Panc1 (cell line): ENCODE measurements around the gene PDLIM3. TPM values are rescaled to one million over a fixed set of nuclear protein-coding genes. Genes with fewer than 3 reads are reported as not detected.

ENCODE experiments used
- ATAC-seq: fragments of 200-7000 bp; cut with Tn5 transposase; 2 replicates; pipeline ENCODE4 v1.9.1; 2020; ENCODE audit warnings: mild to moderate bottlenecking, moderate library complexity
- BruUV-seq: library from RNA; stranded (reverse); fragments of 400-500 nt; replicated peaks from 2 replicates; lab custom pipeline; 2021; lab: Mats Ljungman, UMichigan
- CTCF ChIA-PET: fragments of 300-600 bp; sonication (Branson Sonifier 250); formaldehyde crosslinking; loops from one replicate; lab custom pipeline; 2022; ENCODE audit warnings: antibody characterized with exemption; lab: Charles Lee
- POLR2A ChIA-PET: fragments of 300-600 bp; sonication (Branson Sonifier 250); formaldehyde crosslinking; loops from one replicate; lab custom pipeline; 2022; ENCODE audit warnings: antibody characterized with exemption; lab: Charles Lee
- DNase-seq: peaks from one replicate; pipeline ENCODE4 v3.0.0-alpha.2; 2010; ENCODE audit warnings: low read depth, low spot score
- H3K27ac ChIP-seq: 2 replicates; pipeline ENCODE4 v1.5.1; 2011; ENCODE audit warnings: mild to moderate bottlenecking, low read length, inconsistent platforms
- H3K27me3 ChIP-seq: fragments of 200-500 bp; sonication (Bioruptor generic); 2 replicates; pipeline ENCODE4 v1.6.0; 2014; ENCODE audit warnings: low read length, inconsistent platforms; ENCODE audit not compliant: control insufficient read depth, insufficient read depth
- H3K36me3 ChIP-seq: fragments of 200-500 bp; sonication (Bioruptor generic); 2 replicates; pipeline ENCODE4 v1.5.1; 2014; ENCODE audit warnings: inconsistent platforms, mild to moderate bottlenecking, low read length, moderate library complexity; ENCODE audit not compliant: control insufficient read depth, insufficient read depth
- H3K4me1 ChIP-seq: 2 replicates; pipeline ENCODE4 v1.5.1; 2011; ENCODE audit warnings: inconsistent platforms, mild to moderate bottlenecking, low read length, moderate library complexity; ENCODE audit not compliant: control insufficient read depth, insufficient read depth
- H3K4me3 ChIP-seq, 2 experiments: 2 replicates each; pipeline ENCODE4 v1.5.1; 2011 to 2012; ENCODE audit warnings: low read depth in 2 of 2, low read length in 2 of 2, mild to moderate bottlenecking in 2 of 2, inconsistent platforms in 1 of 2, moderate library complexity in 1 of 2
- H3K9me3 ChIP-seq: fragments of 200-500 bp; sonication (Bioruptor generic); 2 replicates; pipeline ENCODE4 v1.5.1; 2014; ENCODE audit warnings: low read depth, mild to moderate bottlenecking, inconsistent platforms, low read length, moderate library complexity; ENCODE audit not compliant: control insufficient read depth, insufficient read depth
- CTCF ChIP-seq: fragments of 450-650 bp; IDR thresholded peaks from 2 replicates; pipeline ENCODE4 v1.5.1; 2017; ENCODE audit warnings: mild to moderate bottlenecking
- POLR2AphosphoS5 ChIP-seq: IDR thresholded peaks from 2 replicates; pipeline ENCODE4 v1.6.1; 2012; ENCODE audit warnings: mild to moderate bottlenecking, low read depth, low read length, moderate library complexity
- REST ChIP-seq, 2 experiments: IDR thresholded peaks; 2 replicates each; pipeline ENCODE4 v1.6.1; 2011 to 2012; ENCODE audit warnings: low read depth in 2 of 2, control low read depth in 1 of 2, low read length in 1 of 2, mild to moderate bottlenecking in 1 of 2, moderate library complexity in 1 of 2; ENCODE audit not compliant: insufficient read depth in 1 of 2
- SIN3A ChIP-seq: IDR thresholded peaks from 2 replicates; pipeline ENCODE4 v1.6.1; 2012; ENCODE audit warnings: low read depth, mild to moderate bottlenecking, low read length, moderate library complexity, borderline replicate concordance; ENCODE audit not compliant: insufficient read depth
- TCF7L2 ChIP-seq: IDR thresholded peaks from 2 replicates; pipeline ENCODE4 v1.6.1; 2011; ENCODE audit warnings: mild to moderate bottlenecking, low read depth, low read length, inconsistent platforms
- in situ Hi-C: cut with HindIII; loops from 2 replicates; pipeline ENCODE4 v1.10.0; 2016; ENCODE audit warnings: low sequenced_read_pairs, low pct_unique_long_range_greater_than_20kb
- intact Hi-C: fragments of 100-400 bp; cut with micrococcal nuclease; formaldehyde crosslinking; loops from one replicate; pipeline ENCODE4 v1.10.0; 2022; ENCODE audit not compliant: unreplicated experiment
- total RNA-seq: library from RNA; stranded (reverse); gene quantifications from one replicate; pipeline ENCODE4 v1.2.1, GENCODE V29; 2021; ENCODE audit not compliant: unreplicated experiment

PDLIM3 gene
- total RNA-seq, 1 experiment from 2014 or later = 0.10 TPM

- Histone ChIP-seq H3K4me3 (no peak overlapping the region), H3K9me3 (no peaks in the 10 kb centered on the region), H3K27me3 (no peaks in the 10 kb centered on the region), H3K4me1 (no peaks in the 10 kb centered on the region), H3K36me3 (no peaks in the 10 kb centered on the region), H3K27ac (no peak overlapping the region)
- ATAC-seq = no peak
- TF ChIP-seq POLR2AphosphoS5 = no peak
- TF ChIP-seq TCF7L2 = no peak
- TF ChIP-seq SIN3A = no peak
- TF ChIP-seq CTCF = no peak
- TF ChIP-seq REST (IDR thresholded peaks at IDR 0.05; ENCODE audit: insufficient read depth in 1 of 2, low read depth in 2 of 2, low read length in 1 of 2) = no peak
- in situ Hi-C loops (no loop called here), intact Hi-C loops (no loop called here)
- no peak for DNase-seq
- ChIA-PET POLR2A (no interaction called here), CTCF (no interaction called here)
- no TSS peak for BruUV-seq
Observed at GRCh38 chr4:185514182-185514697, 21.1 kb downstream of the PDLIM3 start.

GRCh38 chr4:185513489-185514181 is 21.7 kb downstream of the PDLIM3 start:
- no peak for DNase-seq
- ChIA-PET POLR2A (no interaction called here), CTCF (no interaction called here)
- intact Hi-C loops (no loop called here), in situ Hi-C loops (no loop called here)
- BruUV-seq = no TSS peak
- TF ChIP-seq SIN3A (no peak), CTCF (no peak), TCF7L2 (no peak), POLR2AphosphoS5 (no peak), REST (IDR thresholded peaks at IDR 0.05; ENCODE audit: insufficient read depth in 1 of 2, low read depth in 2 of 2, low read length in 1 of 2) (no peak)
- Histone ChIP-seq H3K27me3 (no peaks in the 10 kb centered on the region), H3K9me3 (no peaks in the 10 kb centered on the region), H3K4me1 (no peaks in the 10 kb centered on the region), H3K36me3 (no peaks in the 10 kb centered on the region), H3K27ac (no peak overlapping the region), H3K4me3 (no peak overlapping the region)
- no peak for ATAC-seq
